Choroid plexus epithelial cell (primary cell): ENCODE measurements around the gene CSAD.

ENCODE experiments used
- DNase-seq: peaks from one replicate; pipeline ENCODE4 v3.0.0-alpha.2; 2010; ENCODE audit warnings: low read depth
- H3K4me3 ChIP-seq: 2 replicates; pipeline ENCODE4 v1.5.1; 2011; ENCODE audit warnings: low read depth, mild to moderate bottlenecking, control low read depth, low read length, moderate library complexity
- CTCF ChIP-seq: conservative IDR thresholded peaks from 2 replicates; pipeline ENCODE4 v1.5.1; 2011; ENCODE audit warnings: low read depth, mild to moderate bottlenecking, control low read depth, inconsistent platforms, low read length, moderate library complexity

The CSAD gene

GRCh38 chr12:53180220-53180930, at the start of gene CSAD, which contains the start of gene ZNF740:
TSS of gene CSAD (minus strand) at chr12:53180925. CDS start at chr12:53173470, 7,455 bp downstream.
TSS of gene ZNF740 (plus strand) at chr12:53180722. CDS start at chr12:53181984, 1,262 bp downstream.
- peak within 1 kb of the TSS; percentile 86 for H3K4me3 ChIP-seq
- DNase-seq, result peak; percentile 98
- TF ChIP-seq CTCF, result no peak

- no peak overlapping the region for H3K4me3 ChIP-seq
- no peak for DNase-seq
- no peak for TF ChIP-seq CTCF
These were observed 49.6 kb upstream of the CSAD start for GRCh38 chr12:53230108-53230845.

GRCh38 chr12:53229454-53229853, 48.7 kb upstream of the CSAD start:
- TF ChIP-seq CTCF, result no peak
- H3K4me3 ChIP-seq, result no peak overlapping the region
- no peak for DNase-seq

GRCh38 chr12:53227836-53228235, 47.1 kb upstream of the CSAD start:
- peak; percentile 33 for DNase-seq
- H3K4me3 ChIP-seq, result no peak overlapping the region

GRCh38 chr12:53227341-53227740, 46.6 kb upstream of the CSAD start:
- no peak overlapping the region for H3K4me3 ChIP-seq
- no peak for DNase-seq
- no peak for TF ChIP-seq CTCF

More at GRCh38 chr12:53227836-53228235, 47.1 kb upstream of the CSAD start:
- no peak for TF ChIP-seq CTCF

GRCh38 chr12:53226815-53227214, 46.1 kb upstream of the CSAD start:
- TF ChIP-seq CTCF, result no peak
- no peak overlapping the region for H3K4me3 ChIP-seq
- no peak for DNase-seq
